ENCODE data around the gene LHPP.

LHPP gene

DNA sequence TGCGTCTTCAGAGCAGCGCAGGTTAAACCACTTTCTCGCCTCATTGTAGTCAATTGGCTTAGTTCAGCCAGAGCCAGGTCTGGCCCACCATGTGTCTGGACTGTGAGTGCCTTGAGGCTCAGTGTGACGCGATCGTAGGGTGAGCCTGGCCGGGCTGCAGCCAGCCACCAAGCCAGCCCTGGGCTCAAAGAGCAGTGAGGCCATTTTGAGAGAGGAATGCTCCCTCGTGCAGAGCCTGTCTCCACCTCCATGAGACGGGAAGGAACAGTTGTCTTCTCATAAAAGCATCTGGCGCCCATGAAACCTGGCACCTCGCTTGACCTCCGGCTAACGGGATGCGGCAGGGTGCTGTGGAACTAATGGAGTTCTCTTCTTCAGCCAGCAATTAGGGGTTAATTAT is 34.5 kb downstream of the LHPP start:
- no peak for DNase-seq

GRCh38 chr10:124496620-124497019 is 35.0 kb downstream of the LHPP start:
- DNase-seq = no peak

DNA sequence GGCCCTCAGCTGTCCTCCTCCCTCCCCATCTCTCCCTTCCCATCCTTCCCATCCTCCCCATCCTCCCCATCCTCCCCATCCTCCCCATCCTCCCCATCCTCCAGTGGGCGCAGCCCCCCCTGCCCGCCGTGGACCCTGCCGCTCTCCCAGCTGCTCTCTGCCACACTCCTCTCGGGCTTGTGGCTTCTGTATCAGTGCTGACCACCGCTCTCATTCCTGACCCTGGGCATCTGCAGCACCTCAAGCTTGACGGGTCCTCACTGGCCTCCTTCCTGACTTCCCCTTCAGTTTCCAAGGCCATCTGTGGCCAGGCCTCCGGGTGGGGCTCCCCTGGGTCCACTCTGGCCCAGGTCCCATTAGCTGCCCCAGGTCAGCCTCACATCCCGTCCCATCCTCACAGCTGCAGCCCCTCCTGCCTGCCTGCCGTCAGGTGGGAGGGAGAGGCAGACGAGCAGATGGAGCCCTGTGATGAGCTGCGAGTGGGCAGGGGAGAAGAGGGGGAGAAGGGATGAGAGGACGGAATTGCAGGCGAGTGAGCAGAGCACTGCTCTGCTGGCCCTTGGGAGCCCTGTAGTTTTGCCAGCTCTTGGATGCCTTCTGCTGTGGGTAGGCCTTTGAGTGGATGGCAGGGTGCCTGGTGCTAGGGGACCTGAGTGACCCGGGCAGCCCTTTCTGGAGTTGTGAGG is 35.7 kb downstream of the LHPP start:
- DNase-seq = peak in 2 of 51 donors; percentile 27 to 35

DNA sequence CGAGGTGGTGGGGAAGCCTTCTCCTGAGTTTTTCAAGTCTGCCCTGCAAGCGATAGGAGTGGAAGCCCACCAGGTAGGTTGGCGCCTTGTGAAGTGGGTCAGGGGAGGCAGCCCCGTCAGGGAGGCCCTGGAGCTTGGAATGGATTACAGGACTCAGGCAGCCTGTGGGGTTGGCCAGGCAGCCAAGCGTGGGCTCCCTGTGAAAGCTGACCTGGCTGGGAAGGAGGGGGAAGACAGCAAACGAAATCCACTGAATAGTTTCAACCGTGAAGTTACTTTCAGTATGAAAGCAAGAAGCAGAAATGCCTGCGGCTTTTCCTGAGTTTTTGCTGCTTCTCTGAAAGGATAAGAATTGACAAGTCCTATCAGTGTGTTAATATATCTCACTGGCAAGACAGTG is 36.4 kb downstream of the LHPP start:
- DNase-seq = no peak

- DNase-seq = no peak
These were observed 39.1 kb downstream of the LHPP start for GRCh38 chr10:124500757-124501156.

- no peak for DNase-seq
These were observed 43.1 kb downstream of the LHPP start for GRCh38 chr10:124504711-124505110.

DNA sequence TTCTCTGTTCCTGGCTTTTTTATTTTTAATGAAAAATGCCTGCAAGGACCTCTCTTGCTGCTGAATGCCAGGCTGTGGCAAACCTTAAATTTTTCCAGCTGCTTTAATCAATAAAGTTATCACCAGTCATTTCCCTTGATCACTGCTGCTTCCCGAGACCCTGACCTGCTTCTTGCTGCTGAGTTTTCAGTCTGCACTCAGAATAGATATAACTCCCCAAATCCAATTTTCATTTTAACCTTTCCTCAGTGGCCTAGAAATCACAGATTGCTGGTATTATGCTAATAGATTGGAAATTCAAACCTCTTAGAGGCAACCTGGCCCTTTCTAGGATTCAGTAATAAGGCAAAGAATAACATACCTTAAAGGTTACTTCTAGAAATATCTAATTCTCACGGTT is 43.7 kb downstream of the LHPP start:
- no peak for DNase-seq

DNA sequence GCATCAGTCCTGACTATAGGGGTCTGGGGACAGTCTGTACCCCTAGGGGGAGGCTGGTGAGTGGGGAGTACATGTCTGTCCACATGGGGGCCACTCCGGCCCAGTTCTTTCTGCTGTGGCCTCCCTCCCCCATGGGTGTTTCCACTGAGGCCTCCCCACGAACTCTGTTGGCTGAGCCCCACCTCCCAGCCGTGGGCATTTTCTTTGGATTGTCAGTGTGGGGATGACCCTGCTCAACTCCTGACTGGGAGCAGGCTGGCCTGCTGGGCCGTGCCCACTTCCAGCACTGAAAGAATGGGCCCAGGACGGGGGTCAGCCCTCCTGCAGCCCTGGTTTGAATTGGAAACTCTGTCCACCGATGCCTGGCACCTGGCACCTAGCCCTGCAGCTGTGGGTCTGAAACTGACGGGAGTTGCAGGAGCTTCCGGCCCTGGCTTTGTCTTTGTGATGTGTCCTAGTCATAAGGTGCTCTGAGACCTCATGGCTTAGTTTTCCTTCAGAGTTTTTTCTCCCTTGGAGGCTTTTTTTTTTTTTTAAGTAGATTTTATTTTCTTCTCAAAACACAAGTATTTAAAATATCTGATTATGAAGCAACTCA is 46.5 kb downstream of the LHPP start:
- no peak for DNase-seq

DNA sequence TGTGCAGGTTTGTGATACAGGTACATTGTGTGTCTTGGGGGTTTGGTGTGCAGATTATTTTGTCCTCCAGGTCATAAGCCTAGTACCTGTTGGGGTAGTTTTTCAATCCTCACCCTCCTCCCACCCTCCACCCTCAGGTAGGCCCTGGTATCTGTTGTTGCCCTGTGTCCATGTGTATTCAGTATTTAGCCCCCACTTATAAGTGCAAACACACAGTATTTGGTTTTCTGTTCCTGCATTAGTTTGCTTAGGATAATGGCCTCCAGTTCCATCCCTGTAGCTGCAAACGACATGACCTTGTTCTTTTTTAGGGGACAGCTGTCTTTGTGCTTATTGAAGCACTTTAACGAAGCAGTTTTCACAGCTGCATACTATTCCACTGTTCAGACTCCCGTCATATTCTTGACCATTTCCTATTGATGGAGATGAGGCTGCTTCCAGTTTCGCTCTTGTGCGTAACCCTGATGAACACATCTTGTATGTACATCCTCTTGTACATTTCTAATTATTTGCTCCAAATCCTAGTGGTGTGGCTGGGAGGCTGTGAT is 47.4 kb downstream of the LHPP start:
- no peak for DNase-seq

DNA sequence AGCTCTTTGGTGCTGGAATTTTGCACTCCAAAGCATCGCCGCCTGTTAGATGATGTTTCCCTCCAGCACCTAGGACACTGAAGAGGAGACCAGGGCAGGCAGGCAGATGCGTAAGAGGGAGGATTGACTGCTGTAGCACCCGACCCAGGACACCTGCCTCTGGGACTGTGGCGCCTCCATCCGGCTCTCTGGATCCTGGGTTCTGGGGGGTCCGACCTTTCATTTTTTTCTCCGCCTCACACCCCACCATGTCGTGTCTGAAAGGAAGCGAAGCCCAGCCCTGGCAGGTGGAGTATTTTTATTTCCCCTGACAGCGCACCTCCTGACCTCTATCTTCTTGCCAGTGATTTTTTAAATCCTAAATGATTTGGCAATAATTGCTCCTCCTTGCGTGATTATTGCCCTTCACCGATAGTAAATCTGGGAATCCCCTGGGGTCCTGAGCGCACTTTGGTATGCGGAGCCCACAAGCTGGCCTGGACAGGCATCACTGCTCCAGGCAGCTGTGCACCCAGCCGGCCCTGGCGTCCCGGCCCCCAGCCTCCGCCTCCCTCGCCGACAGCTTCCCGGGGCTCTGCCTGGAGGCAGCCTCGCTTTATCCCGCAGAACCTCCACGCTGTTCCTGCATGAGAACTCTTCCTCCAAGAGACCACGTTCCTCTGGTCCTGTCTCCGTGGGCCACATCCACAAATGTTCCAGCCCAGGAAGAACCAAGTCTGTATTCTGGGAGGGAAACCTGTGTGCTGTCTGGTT is 48.4 kb downstream of the LHPP start:
- no peak for DNase-seq

GRCh38 chr10:124510759-124511158 is 49.1 kb downstream of the LHPP start:
- DNase-seq = no peak

DNA sequence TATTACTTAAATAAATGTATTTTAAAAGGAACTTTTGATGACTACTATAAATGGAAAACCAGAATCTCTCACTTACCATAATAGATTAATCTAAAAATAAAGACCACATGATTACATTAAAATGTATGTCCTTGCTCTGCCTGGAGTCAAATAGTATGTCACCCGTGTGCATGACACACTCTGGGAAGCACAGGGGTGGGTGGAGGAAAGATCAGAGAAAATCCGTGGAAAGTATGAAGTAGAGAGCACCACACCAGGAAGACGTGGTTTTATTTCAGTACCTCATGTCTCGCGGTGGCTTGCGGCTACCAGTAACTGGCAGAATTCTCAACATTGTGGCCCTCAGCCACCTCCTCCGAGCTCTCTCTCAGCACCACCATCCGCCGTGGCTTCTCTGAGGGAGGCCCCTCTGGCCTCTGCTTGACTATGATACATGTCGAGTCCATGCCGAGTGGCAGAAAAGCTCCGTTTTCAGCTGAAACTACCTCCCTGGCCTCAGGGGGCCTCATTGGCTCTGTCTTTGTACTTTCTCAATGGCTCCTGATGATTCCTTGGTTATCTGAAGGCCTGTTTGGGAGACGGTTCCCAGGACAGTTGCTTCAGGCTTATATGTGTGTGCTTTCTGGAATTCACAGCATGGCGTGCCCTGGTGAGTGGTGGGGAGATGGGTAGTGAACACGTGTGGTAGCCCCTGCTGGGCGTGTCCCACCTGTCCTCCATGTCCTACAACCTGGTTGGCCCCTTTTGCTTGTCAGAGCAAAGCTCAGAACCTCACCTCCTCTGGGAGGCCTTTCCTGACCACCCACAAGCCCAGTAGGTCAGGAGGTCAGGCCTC is 49.8 kb downstream of the LHPP start:
- DNase-seq = no peak

DNA sequence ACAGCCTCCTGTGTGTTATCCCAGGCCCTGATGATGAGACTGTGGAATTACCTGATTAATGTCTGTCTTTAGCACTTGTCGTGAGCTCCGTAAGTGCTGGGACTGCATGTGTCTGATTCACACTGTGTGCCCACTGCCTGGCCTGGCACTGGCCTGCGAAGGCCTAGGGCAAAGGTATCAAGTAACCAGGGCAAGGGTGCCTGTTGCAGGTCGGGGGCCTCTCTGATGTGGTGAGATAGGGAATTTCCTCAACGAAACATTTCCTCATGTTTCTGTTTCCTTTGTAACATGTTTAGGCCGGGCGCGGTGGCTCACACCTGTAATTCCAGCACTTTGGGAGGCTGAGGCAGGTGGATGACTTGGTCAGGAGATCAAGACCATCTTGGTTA is 50.4 kb downstream of the LHPP start:
- DNase-seq = no peak

DNA sequence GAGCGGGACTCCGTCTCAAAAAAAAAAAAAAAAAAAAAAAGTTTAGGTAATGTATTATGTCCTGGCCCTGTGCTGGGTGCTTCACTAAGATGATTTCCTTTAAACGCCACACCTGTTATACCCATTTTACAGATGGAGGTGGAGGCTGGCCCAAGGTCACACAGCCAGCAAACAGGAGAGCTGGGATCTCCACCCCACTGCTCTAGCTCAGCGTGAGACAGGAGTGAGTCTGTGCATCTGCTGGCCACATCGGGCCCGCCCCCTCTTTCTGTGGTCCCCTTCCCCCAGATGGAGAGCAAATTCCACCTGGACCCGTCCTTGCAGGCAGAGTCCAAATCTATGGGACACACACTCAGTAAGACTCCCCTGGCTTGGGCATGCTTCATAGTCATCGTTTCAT is 51.0 kb downstream of the LHPP start:
- DNase-seq = no peak

GRCh38 chr10:124515244-124515970 is 53.8 kb downstream of the LHPP start:
- no peak for DNase-seq

GRCh38 chr10:124516181-124516580 is 54.6 kb downstream of the LHPP start:
- no peak for DNase-seq

DNA sequence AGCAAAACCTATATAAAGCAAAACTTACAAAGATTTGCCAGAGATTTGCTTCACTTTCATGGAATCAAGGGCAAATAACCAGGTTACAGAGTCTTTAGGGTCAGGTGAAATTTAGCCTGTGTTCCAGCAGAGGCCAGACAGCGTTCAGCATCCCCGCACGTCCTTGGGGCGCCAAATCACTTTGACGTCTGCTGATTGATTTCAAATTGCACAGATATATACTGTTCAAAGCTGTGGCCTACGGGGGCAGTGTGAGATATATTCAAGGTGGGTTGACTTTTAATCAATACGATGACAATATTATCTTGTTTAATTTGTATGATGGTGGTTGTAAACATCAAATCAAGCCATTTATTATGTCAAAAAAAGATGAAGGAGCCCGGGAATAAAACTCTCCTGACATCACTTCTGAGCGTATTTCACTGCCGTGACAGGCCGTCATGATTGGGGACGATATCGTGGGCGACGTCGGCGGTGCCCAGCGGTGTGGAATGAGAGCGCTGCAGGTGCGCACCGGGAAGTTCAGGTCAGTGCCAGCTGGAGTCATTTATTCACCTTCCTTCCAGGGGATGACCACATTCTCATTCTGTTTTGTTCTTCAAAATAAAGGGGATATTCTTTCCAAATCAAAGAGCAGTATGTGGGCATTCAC is 55.2 kb downstream of the LHPP start:
- DNase-seq = no peak

DNA sequence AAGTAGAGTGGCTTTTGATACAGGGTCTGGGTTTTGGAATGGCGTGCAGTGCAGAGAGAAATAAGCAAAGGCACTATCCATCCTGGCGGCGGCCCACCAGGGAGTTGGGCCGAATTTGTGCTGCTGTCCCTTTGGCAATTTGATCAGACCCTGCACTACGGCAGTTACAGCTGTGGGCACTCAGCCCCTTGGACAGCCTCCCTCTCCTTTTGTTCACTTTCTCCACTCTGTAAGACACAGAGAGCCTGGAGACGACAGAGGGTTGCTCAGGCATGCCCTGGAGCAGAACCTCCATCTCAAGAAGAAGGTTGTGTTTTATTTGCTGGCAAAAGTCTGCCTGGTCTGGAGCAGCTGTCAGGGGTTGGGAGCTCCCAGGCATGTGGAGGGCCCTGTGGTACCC is 55.8 kb downstream of the LHPP start:
- peak in 9 of 51 donors; percentile 23 to 58 (median 47) for DNase-seq

- no peak for DNase-seq
These were observed 56.3 kb downstream of the LHPP start for GRCh38 chr10:124517931-124518330.

GRCh38 chr10:124518366-124518765 is 56.7 kb downstream of the LHPP start:
- DNase-seq = no peak

Measured in hypothalamus (tissue), 51 donors.